GM12801 (cell line): ENCODE data around the gene TCF4.

Experiments
- CTCF ChIP-seq: IDR thresholded peaks from one replicate; pipeline ENCODE4 v1.5.1; 2011; ENCODE audit warnings: control low read depth; ENCODE audit not compliant: insufficient read length; ENCODE audit errors: extremely low read depth

The TCF4 gene

GRCh38 chr18:55185391-55185790 lies 402.6 kb downstream of the TCF4 start:
- no peak for TF ChIP-seq CTCF

GRCh38 chr18:55179835-55180234 lies 408.2 kb downstream of the TCF4 start:
- no peak for TF ChIP-seq CTCF

- TF ChIP-seq CTCF = no peak
Observed at GRCh38 chr18:55179425-55179824, 408.6 kb downstream of the TCF4 start.

- no peak for TF ChIP-seq CTCF
Observed at GRCh38 chr18:55173291-55173690, 414.7 kb downstream of the TCF4 start.
